ENCODE measurements around the gene ZNF799.
"Not testable (repeated sequence)": the region's sequence is repeated elsewhere in the genome, so short reads cannot be mapped to it uniquely, and the experiment has no call there.

The ZNF799 gene

DNA sequence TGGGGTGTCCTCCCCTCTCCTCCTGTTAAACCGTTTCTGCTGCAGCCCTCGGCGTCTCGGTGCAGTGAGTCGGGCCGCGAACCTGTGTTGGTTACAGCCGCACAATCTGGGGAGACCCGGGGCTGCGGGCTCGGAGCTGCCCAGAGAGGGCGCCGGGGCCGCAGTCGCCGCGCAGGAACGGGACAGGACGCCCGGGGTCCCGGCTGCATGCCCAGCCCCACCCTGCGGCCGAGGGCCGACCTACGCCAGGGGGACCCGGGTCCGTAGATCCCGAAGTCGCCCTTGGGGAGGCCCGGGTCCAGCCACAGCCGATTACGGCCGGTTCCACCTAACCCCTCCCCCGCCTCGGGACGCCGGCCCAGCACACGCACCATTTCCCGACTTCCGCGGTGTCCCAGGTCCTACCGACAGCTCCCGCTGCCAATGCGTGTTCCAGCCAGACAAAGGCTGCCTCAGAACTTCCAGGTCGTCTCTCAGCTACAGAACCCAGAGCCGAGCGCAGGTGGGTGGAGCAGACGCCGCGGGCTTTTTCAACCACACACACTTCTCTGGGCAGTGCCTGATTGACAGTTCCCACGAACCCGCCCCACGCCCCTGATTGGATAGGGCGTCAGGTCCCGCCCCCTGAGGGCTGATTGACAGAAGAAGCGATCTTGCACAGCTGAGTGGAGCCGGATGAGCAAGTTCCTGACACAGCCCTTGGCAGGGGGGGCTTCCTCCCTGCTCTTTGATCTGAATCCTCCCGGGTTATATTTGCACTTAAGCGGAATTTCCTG, 39.7 kb upstream of the ZNF799 start, which contains the start of gene ZNF443:
Gene ZNF443 (minus strand): TSS at position 481 of the 776 bp plus-strand sequence. CDS start 107 bp downstream, at position 374.
- Histone ChIP-seq H3K9ac (ENCODE audit: low read depth, low read length) (peak within 1 kb of the TSS; percentile 87), H3K4me1 (ENCODE audit: insufficient read depth, low read length) (peaks cover 18% of the 10 kb centered on the region), H3K79me2 (ENCODE audit: insufficient read depth, low read length) (peaks cover 33% of the 10 kb centered on the region), H3K27me3 (ENCODE audit: insufficient read depth, low read length, poor library complexity) (no peaks in the 10 kb centered on the region), H3K27ac (ENCODE audit: low read length) (peak within 1 kb of the TSS; percentile 71), H2AFZ (ENCODE audit: low read depth, low read length) (peak within 1 kb of the TSS; percentile 71), H3K4me3 (ENCODE audit: low read depth in 1 of 2, low read length in 2 of 2) (peak within 1 kb of the TSS; percentile 60 to 63; a peak in 3 of 4 replicates), H4K20me1 (ENCODE audit: insufficient read depth, low read length) (peaks cover 3% of the 10 kb centered on the region; the same call in 1 of the 2 replicates), H3K36me3 (ENCODE audit: insufficient read depth, low read length) (no peaks in the 10 kb centered on the region), H3K4me2 (ENCODE audit: insufficient read depth, low read length) (peak within 1 kb of the TSS; percentile 65), H3K9me3 (ENCODE audit: insufficient read depth, low read length, severe bottlenecking) (peaks cover 4% of the 10 kb centered on the region)
- ATAC-seq (ENCODE audit: insufficient read depth, low read depth) = peak; percentile 93
- DNase-seq = peak; percentile 100
- TF ChIP-seq EZH2 (IDR thresholded peaks at IDR 0.05; ENCODE audit: borderline replicate concordance, low read depth, low read length, severe bottlenecking) = no peak
- TF ChIP-seq, protein P1, sequence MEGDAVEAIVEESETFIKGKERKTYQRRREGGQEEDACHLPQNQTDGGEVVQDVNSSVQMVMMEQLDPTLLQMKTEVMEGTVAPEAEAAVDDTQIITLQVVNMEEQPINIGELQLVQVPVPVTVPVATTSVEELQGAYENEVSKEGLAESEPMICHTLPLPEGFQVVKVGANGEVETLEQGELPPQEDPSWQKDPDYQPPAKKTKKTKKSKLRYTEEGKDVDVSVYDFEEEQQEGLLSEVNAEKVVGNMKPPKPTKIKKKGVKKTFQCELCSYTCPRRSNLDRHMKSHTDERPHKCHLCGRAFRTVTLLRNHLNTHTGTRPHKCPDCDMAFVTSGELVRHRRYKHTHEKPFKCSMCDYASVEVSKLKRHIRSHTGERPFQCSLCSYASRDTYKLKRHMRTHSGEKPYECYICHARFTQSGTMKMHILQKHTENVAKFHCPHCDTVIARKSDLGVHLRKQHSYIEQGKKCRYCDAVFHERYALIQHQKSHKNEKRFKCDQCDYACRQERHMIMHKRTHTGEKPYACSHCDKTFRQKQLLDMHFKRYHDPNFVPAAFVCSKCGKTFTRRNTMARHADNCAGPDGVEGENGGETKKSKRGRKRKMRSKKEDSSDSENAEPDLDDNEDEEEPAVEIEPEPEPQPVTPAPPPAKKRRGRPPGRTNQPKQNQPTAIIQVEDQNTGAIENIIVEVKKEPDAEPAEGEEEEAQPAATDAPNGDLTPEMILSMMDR (IDR thresholded peaks at IDR 0.05; ENCODE audit: borderline replicate concordance, extremely low read depth, low read length, poor library complexity, severe bottlenecking) = peak; percentile 4

DNA sequence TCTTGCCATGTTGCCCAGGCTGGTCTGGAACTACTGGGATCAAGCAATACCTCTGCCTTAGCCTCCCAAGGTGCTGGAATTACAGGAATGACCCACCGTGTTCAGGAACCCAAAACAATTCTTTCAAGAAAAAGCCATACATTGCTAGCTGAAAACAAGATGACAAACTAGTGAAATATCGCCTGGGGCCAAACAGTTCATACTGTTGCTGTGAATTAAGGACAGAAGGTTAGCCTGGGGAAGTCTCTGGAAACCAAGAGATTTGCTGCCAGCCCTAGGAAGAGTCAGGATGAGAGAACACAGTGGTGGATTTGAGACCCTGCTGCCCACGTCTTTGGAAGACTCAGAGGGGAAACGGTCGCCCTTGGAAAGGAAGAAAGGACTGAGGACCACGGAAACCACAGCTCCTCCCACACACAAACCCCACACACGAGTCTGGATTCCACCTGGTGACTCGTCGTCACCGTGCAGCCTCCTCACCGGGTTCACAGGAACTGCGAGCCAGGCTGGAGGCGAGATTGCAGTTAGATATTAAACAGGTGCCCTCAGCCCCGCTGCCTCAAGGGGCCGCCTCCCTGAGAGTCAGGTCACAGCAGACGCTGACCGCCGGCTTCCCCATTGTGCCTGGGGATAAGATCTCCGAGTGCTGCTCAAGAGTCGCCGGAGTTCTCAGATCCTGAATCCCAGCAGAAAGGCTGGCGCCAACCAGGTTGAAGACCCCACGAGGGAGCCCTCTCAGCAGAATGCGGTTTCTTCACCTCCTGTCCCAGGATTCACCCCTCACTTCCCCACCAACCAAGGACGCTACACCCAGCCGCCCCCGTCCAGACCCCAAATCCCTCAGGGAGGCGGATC, 38.8 kb upstream of the ZNF799 start:
- Histone ChIP-seq H3K9ac (ENCODE audit: low read depth, low read length) (peak overlapping the region; percentile 87), H3K79me2 (ENCODE audit: insufficient read depth, low read length) (peaks cover 37% of the 10 kb centered on the region), H3K4me1 (ENCODE audit: insufficient read depth, low read length) (peaks cover 18% of the 10 kb centered on the region), H2AFZ (ENCODE audit: low read depth, low read length) (peak overlapping the region; percentile 71), H3K27ac (ENCODE audit: low read length) (peak overlapping the region; percentile 71), H3K4me2 (ENCODE audit: insufficient read depth, low read length) (peak overlapping the region; percentile 65), H3K4me3 (ENCODE audit: low read depth in 1 of 2, low read length in 2 of 2) (peak overlapping the region; percentile 60 to 63; a peak in 3 of 4 replicates)
- H3K36me3 ChIP-seq (ENCODE audit: insufficient read depth, low read length); H3K27me3 ChIP-seq (ENCODE audit: insufficient read depth, low read length, poor library complexity); H4K20me1 ChIP-seq (ENCODE audit: insufficient read depth, low read length); H3K9me3 ChIP-seq (ENCODE audit: insufficient read depth, low read length, severe bottlenecking): not testable (repeated sequence)
- peak; percentile 58 for DNase-seq
- peak; percentile 10 for ATAC-seq (ENCODE audit: insufficient read depth, low read depth)

DNA sequence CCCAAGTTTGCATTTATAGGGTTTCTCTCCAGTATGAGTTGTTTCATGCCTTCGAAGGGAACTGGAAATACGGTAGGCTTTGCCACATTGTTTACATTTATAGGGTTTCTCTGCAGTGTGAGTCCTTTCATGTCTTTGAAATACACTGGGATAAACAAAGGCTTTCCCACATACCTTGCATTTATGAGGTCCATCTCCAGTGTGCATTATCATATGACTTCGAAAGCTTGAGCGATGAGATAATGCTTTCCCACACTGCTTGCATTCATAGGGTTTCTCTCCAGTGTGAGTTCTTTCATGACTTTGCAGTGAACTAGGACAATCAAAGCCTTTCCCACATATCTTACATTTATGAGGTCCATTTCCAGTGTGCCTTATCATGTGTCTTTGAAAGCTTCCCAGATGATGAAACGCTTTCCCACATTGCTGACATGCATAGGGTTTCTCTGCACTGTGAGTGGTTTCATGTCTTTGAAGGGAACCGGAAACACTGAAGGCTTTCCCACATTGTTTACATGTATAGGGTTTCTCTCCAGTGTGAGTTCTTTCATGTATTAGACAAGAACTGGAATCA, 29.7 kb upstream of the ZNF799 start:
- ATAC-seq (ENCODE audit: insufficient read depth, low read depth); H3K9me3 ChIP-seq (ENCODE audit: insufficient read depth, low read length, severe bottlenecking): not testable (repeated sequence)

DNA sequence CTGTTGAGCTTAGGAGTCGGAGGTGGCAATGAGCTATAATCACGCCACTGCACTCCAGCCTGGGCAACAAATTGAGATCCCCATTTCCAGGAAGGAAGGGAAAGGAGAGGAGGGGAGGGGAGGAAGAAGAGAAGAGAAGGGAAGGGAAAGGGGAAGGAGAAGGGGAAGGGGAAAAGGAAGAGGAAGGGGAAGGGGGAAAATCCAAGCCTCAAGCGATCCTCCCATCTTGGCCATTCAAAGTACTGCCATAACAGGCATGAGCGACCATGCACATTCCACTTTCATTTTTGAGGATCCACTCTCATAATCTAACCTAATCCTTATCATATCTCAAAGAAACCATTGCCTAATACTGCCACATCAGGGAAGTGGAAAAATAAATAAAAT, 24.8 kb upstream of the ZNF799 start:
- ATAC-seq (ENCODE audit: insufficient read depth, low read depth) (no peak), DNase-seq (no peak)
- Histone ChIP-seq H3K4me3 (ENCODE audit: low read depth in 1 of 2, low read length in 2 of 2) (no peak overlapping the region), H3K4me1 (ENCODE audit: insufficient read depth, low read length) (no peaks in the 10 kb centered on the region), H3K27me3 (ENCODE audit: insufficient read depth, low read length, poor library complexity) (no peaks in the 10 kb centered on the region), H3K36me3 (ENCODE audit: insufficient read depth, low read length) (peaks cover 42% of the 10 kb centered on the region), H3K79me2 (ENCODE audit: insufficient read depth, low read length) (no peaks in the 10 kb centered on the region), H2AFZ (ENCODE audit: low read depth, low read length) (no peak overlapping the region), H3K9ac (ENCODE audit: low read depth, low read length) (no peak overlapping the region), H4K20me1 (ENCODE audit: insufficient read depth, low read length) (no peaks in the 10 kb centered on the region), H3K9me3 (ENCODE audit: insufficient read depth, low read length, severe bottlenecking) (peaks cover 2% of the 10 kb centered on the region), H3K4me2 (ENCODE audit: insufficient read depth, low read length) (no peak overlapping the region), H3K27ac (ENCODE audit: low read length) (no peak overlapping the region)
- no peak for TF ChIP-seq EZH2 (IDR thresholded peaks at IDR 0.05; ENCODE audit: borderline replicate concordance, low read depth, low read length, severe bottlenecking)
- TF ChIP-seq, protein P1 (IDR thresholded peaks at IDR 0.05; ENCODE audit: borderline replicate concordance, extremely low read depth, low read length, poor library complexity, severe bottlenecking) = no peak

More for the DNA sequence above, 29.7 kb upstream of the ZNF799 start:
- Histone ChIP-seq H3K79me2 (ENCODE audit: insufficient read depth, low read length) (peaks cover 21% of the 10 kb centered on the region), H3K36me3 (ENCODE audit: insufficient read depth, low read length) (peaks cover 38% of the 10 kb centered on the region)
- H3K9ac ChIP-seq (ENCODE audit: low read depth, low read length); H2AFZ ChIP-seq (ENCODE audit: low read depth, low read length); H3K27ac ChIP-seq (ENCODE audit: low read length); H3K4me2 ChIP-seq (ENCODE audit: insufficient read depth, low read length); H3K27me3 ChIP-seq (ENCODE audit: insufficient read depth, low read length, poor library complexity); H4K20me1 ChIP-seq (ENCODE audit: insufficient read depth, low read length); DNase-seq; H3K4me1 ChIP-seq (ENCODE audit: insufficient read depth, low read length); H3K4me3 ChIP-seq (ENCODE audit: low read depth in 1 of 2, low read length in 2 of 2): not testable (repeated sequence)

Measured in DND-41 (cell line).